ENCODE data around the gene UBE2I.

UBE2I gene

GRCh38 chr16:1305823-1306222 is 3.6 kb upstream of the UBE2I start:
- H3K36me3 ChIP-seq (ENCODE audit: low read depth), result peaks cover 3% of the 10 kb centered on the region
- no peak overlapping the region for H3K4me3 ChIP-seq (ENCODE audit: severe bottlenecking)
- H3K4me1 ChIP-seq (ENCODE audit: insufficient read depth, poor library complexity, severe bottlenecking), result peaks cover 6% of the 10 kb centered on the region
- H3K27ac ChIP-seq (ENCODE audit: poor library complexity, severe bottlenecking), result no peak overlapping the region
- DNase-seq (ENCODE audit: low spot score), result peak; percentile 47
- H3K27me3 ChIP-seq (ENCODE audit: insufficient read depth, poor library complexity, severe bottlenecking), result no peaks in the 10 kb centered on the region
- no peaks in the 10 kb centered on the region for H3K9me3 ChIP-seq (ENCODE audit: severe bottlenecking)
- no peak for TF ChIP-seq CTCF (IDR thresholded peaks at IDR 0.05; ENCODE audit: poor library complexity, severe bottlenecking)
- ATAC-seq (ENCODE audit: low read depth), result no peak

- Histone ChIP-seq H3K9me3 (ENCODE audit: severe bottlenecking) (no peaks in the 10 kb centered on the region), H3K4me1 (ENCODE audit: insufficient read depth, poor library complexity, severe bottlenecking) (peaks cover 10% of the 10 kb centered on the region), H3K27ac (ENCODE audit: poor library complexity, severe bottlenecking) (no peak overlapping the region), H3K36me3 (ENCODE audit: low read depth) (peaks cover 8% of the 10 kb centered on the region), H3K4me3 (ENCODE audit: severe bottlenecking) (no peak overlapping the region), H3K27me3 (ENCODE audit: insufficient read depth, poor library complexity, severe bottlenecking) (no peaks in the 10 kb centered on the region)
- ATAC-seq (ENCODE audit: low read depth), result no peak
- DNase-seq (ENCODE audit: low spot score), result no peak
- no peak for TF ChIP-seq CTCF (IDR thresholded peaks at IDR 0.05; ENCODE audit: poor library complexity, severe bottlenecking)
Measured at GRCh38 chr16:1306334-1306733, 3.1 kb upstream of the UBE2I start.

- DNase-seq (ENCODE audit: low spot score) (no peak), ATAC-seq (ENCODE audit: low read depth) (peak; percentile 18; the same call in 1 of the 3 replicates)
- Histone ChIP-seq H3K27ac (ENCODE audit: poor library complexity, severe bottlenecking) (peak overlapping the region; percentile 84), H3K4me1 (ENCODE audit: insufficient read depth, poor library complexity, severe bottlenecking) (peaks cover 9% of the 10 kb centered on the region), H3K27me3 (ENCODE audit: insufficient read depth, poor library complexity, severe bottlenecking) (no peaks in the 10 kb centered on the region), H3K4me3 (ENCODE audit: severe bottlenecking) (peak overlapping the region; percentile 46), H3K36me3 (ENCODE audit: low read depth) (peaks cover 25% of the 10 kb centered on the region), H3K9me3 (ENCODE audit: severe bottlenecking) (no peaks in the 10 kb centered on the region)
- TF ChIP-seq CTCF (IDR thresholded peaks at IDR 0.05; ENCODE audit: poor library complexity, severe bottlenecking), result no peak
Measured at GRCh38 chr16:1308036-1308976, 1.1 kb upstream of the UBE2I start.

- H3K4me1 ChIP-seq (ENCODE audit: insufficient read depth, poor library complexity, severe bottlenecking), result peaks cover 9% of the 10 kb centered on the region
Measured at GRCh38 chr16:1309888-1310831, 724 bp downstream of the UBE2I start.

More at GRCh38 chr16:1309888-1310831, 724 bp downstream of the UBE2I start:
- Histone ChIP-seq H3K9me3 (ENCODE audit: severe bottlenecking) (no peaks in the 10 kb centered on the region), H3K36me3 (ENCODE audit: low read depth) (peaks cover 42% of the 10 kb centered on the region), H3K27me3 (ENCODE audit: insufficient read depth, poor library complexity, severe bottlenecking) (no peaks in the 10 kb centered on the region), H3K4me3 (ENCODE audit: severe bottlenecking) (peak overlapping the region; percentile 46), H3K27ac (ENCODE audit: poor library complexity, severe bottlenecking) (peak overlapping the region; percentile 84)
- ATAC-seq (ENCODE audit: low read depth), result no peak
- DNase-seq (ENCODE audit: low spot score), result no peak
- no peak for TF ChIP-seq CTCF (IDR thresholded peaks at IDR 0.05; ENCODE audit: poor library complexity, severe bottlenecking)
